GM18861 (cell line): Measurements from ENCODE around the gene USP24.
"Not testable (repeated sequence)": the region's sequence is repeated elsewhere in the genome, so short reads cannot be mapped to it uniquely, and the experiment has no call there.

Experiments used
- ATAC-seq: cut with Tn5 transposase; IDR thresholded peaks from one replicate; pipeline ENCODE4 v1.9.1; 2021; ENCODE audit not compliant: unreplicated experiment

Gene USP24

GRCh38 chr1:55124470-55124869 lies 90.7 kb downstream of the USP24 start:
- ATAC-seq, result no peak

- ATAC-seq, result no peak
Measured at GRCh38 chr1:55120538-55120937, 94.6 kb downstream of the USP24 start.

- ATAC-seq, result no peak
Measured at GRCh38 chr1:55118651-55119329, 96.4 kb downstream of the USP24 start.

GRCh38 chr1:55117941-55118340 lies 97.2 kb downstream of the USP24 start:
- no peak for ATAC-seq

- ATAC-seq, result not testable (repeated sequence)
Measured at GRCh38 chr1:55109005-55109404, 106.2 kb downstream of the USP24 start.

- no peak for ATAC-seq
Measured at GRCh38 chr1:55107101-55107500, 108.1 kb downstream of the USP24 start.

GRCh38 chr1:55103891-55104290 lies 111.3 kb downstream of the USP24 start:
- ATAC-seq, result no peak

GRCh38 chr1:55095095-55095494 lies 120.1 kb downstream of the USP24 start:
- ATAC-seq, result no peak

- no peak for ATAC-seq
Measured at GRCh38 chr1:55092475-55092874, 122.7 kb downstream of the USP24 start.

GRCh38 chr1:55089683-55090082 lies 125.5 kb downstream of the USP24 start:
- ATAC-seq, result no peak

- ATAC-seq, result no peak
Measured at GRCh38 chr1:55088413-55088812, 126.8 kb downstream of the USP24 start.

- no peak for ATAC-seq
Measured at GRCh38 chr1:55087439-55087838, 127.7 kb downstream of the USP24 start.

GRCh38 chr1:55084257-55084656 lies 130.9 kb downstream of the USP24 start:
- ATAC-seq, result no peak

- ATAC-seq, result no peak
Measured at GRCh38 chr1:55081905-55082296, 133.3 kb downstream of the USP24 start.

- ATAC-seq, result no peak
Measured at GRCh38 chr1:55081188-55081904, 133.8 kb downstream of the USP24 start.

GRCh38 chr1:55079651-55080050 lies 135.5 kb downstream of the USP24 start:
- ATAC-seq, result no peak

GRCh38 chr1:55078470-55078869 lies 136.7 kb downstream of the USP24 start:
- ATAC-seq, result no peak

GRCh38 chr1:55076356-55076755 lies 138.8 kb downstream of the USP24 start:
- no peak for ATAC-seq

GRCh38 chr1:55074455-55074854 lies 140.7 kb downstream of the USP24 start:
- no peak for ATAC-seq

GRCh38 chr1:55073187-55073916 lies 141.8 kb downstream of the USP24 start:
- peak; percentile 72 for ATAC-seq

- no peak for ATAC-seq
Measured at GRCh38 chr1:55071477-55071876, 143.7 kb downstream of the USP24 start.
